Endothelial cell of umbilical vein (primary cell): ENCODE measurements around the gene UBFD1. TPM values are rescaled to one million over a fixed set of nuclear protein-coding genes. Genes with fewer than 3 reads are reported as not detected.

Experiments used
- BruUV-seq: library from RNA; stranded (reverse); fragments of 400-500 nt; replicated peaks from 2 replicates; lab custom pipeline; 2021; lab: Mats Ljungman, UMichigan
- CTCF ChIA-PET: fragments of 300-600, 350-600 bp; sonication (Branson Sonifier 250); formaldehyde crosslinking; loops from one replicate; lab custom pipeline; 2021; ENCODE audit warnings: antibody characterized with exemption, inconsistent platforms; lab: Charles Lee
- POLR2A ChIA-PET: fragments of 300-600, 350-600 bp; sonication (Branson Sonifier 250); formaldehyde crosslinking; loops from one replicate; lab custom pipeline; 2021; ENCODE audit warnings: antibody characterized with exemption, inconsistent platforms; lab: Charles Lee
- DNase-seq: peaks from one replicate; pipeline ENCODE4 v3.0.0-alpha.2; 2011; ENCODE audit warnings: low read depth, low spot score
- FAIRE-seq: peaks from 2 replicates; lab custom pipeline; 2011; peaks lifted over from hg19 to GRCh38; lab: Jason Lieb, UNC
- H2AFZ ChIP-seq: 2 replicates; pipeline ENCODE4 v1.6.0; 2012; ENCODE audit warnings: low read depth, low read length, control low read depth, inconsistent platforms
- H3K27ac ChIP-seq: 2 replicates; pipeline ENCODE4 v1.5.1; 2011; ENCODE audit warnings: low read depth, mild to moderate bottlenecking, control low read depth, low read length, moderate library complexity; ENCODE audit not compliant: insufficient read depth
- H3K27me3 ChIP-seq, 2 experiments: 2 replicates each; pipeline versions ENCODE4 v1.6.0 to v1.6.1; 2011; ENCODE audit warnings: low read length in 2 of 2, mixed read lengths in 1 of 2; ENCODE audit not compliant: control insufficient read depth in 2 of 2, insufficient read depth in 2 of 2
- H3K36me3 ChIP-seq, 2 experiments: 2 replicates in 1 of 2; 3 replicates in 1 of 2; pipeline ENCODE4 v1.5.1; 2011; ENCODE audit warnings: low read length in 2 of 2, mild to moderate bottlenecking in 1 of 2, moderate library complexity in 1 of 2; ENCODE audit not compliant: control insufficient read depth in 2 of 2, insufficient read depth in 2 of 2; ENCODE audit errors: extremely low read depth in 1 of 2
- H3K4me1 ChIP-seq: 3 replicates; pipeline ENCODE4 v1.5.1; 2011; ENCODE audit warnings: mild to moderate bottlenecking, low read length; ENCODE audit not compliant: control insufficient read depth, insufficient read depth; ENCODE audit errors: extremely low read depth
- H3K4me2 ChIP-seq: 2 replicates; pipeline ENCODE4 v1.6.1; 2011; ENCODE audit warnings: low read length, control low read depth, mixed read lengths; ENCODE audit not compliant: insufficient read depth
- H3K4me3 ChIP-seq, 3 experiments: fragments of 200-600 bp in 1 of 3; sonication (generic), shearing (Covaris generic) in 1 of 3; replicated peaks in 1 of 3; 2 replicates each; pipeline ENCODE4 v1.5.1; 2011 to 2016; ENCODE audit warnings: control low read depth in 3 of 3, low read length in 3 of 3, mild to moderate bottlenecking in 2 of 3, inconsistent platforms in 1 of 3, low read depth in 1 of 3, moderate library complexity in 1 of 3; ENCODE audit not compliant: insufficient read depth in 1 of 3
- H3K79me2 ChIP-seq: 2 replicates; pipeline ENCODE4 v1.6.0; 2012; ENCODE audit warnings: low read length, inconsistent platforms; ENCODE audit not compliant: control insufficient read depth, insufficient read depth
- H3K9ac ChIP-seq: replicated peaks from 2 replicates; pipeline ENCODE3; 2011; ENCODE audit warnings: low read length, control low read depth; ENCODE audit not compliant: insufficient read depth; ENCODE audit errors: extremely low read depth
- H3K9me1 ChIP-seq: replicated peaks from 3 replicates; pipeline ENCODE4 v1.6.0; 2011; ENCODE audit warnings: mild to moderate bottlenecking, low read length; ENCODE audit not compliant: control insufficient read depth, insufficient read depth; ENCODE audit errors: extremely low read depth
- H3K9me3 ChIP-seq: replicated peaks from 2 replicates; pipeline ENCODE4 v1.5.1; 2012; ENCODE audit warnings: low read length, inconsistent platforms; ENCODE audit not compliant: control insufficient read depth, insufficient read depth
- H4K20me1 ChIP-seq: replicated peaks from 2 replicates; pipeline ENCODE3; 2011; ENCODE audit warnings: mild to moderate bottlenecking, low read length; ENCODE audit not compliant: control insufficient read depth, insufficient read depth; ENCODE audit errors: extremely low read depth
- CTCF ChIP-seq, 2 donors: IDR thresholded peaks; 1 replicate in 1 of 2; 2 replicates in 1 of 2; pipeline ENCODE4 v1.5.1; 2011; ENCODE audit warnings: low read length in 2 of 2, mild to moderate bottlenecking in 2 of 2, moderate library complexity in 2 of 2, control low read depth in 1 of 2, inconsistent platforms in 1 of 2, low read depth in 1 of 2; ENCODE audit not compliant: insufficient read depth in 1 of 2; ENCODE audit errors: extremely low read depth in 1 of 2
- EZH2 ChIP-seq: IDR thresholded peaks from 2 replicates; pipeline ENCODE4 v1.6.1; 2012; ENCODE audit warnings: borderline replicate concordance, low read depth, mild to moderate bottlenecking, moderate library complexity, low read length, inconsistent platforms; ENCODE audit not compliant: severe bottlenecking
- GATA2 ChIP-seq: IDR thresholded peaks from 2 replicates; pipeline ENCODE4 v1.7.0; 2011; ENCODE audit warnings: low read depth, mild to moderate bottlenecking, moderate library complexity, mixed read lengths, low read length; ENCODE audit not compliant: insufficient read length, insufficient read depth
- MAX ChIP-seq: IDR thresholded peaks from 2 replicates; pipeline ENCODE4 v1.6.1; 2011; ENCODE audit not compliant: insufficient read depth, insufficient read length
- MYC ChIP-seq: IDR thresholded peaks from one replicate; pipeline ENCODE4 v1.6.1; 2011; ENCODE audit warnings: mild to moderate bottlenecking, low read depth, low read length
- POLR2A ChIP-seq: IDR thresholded peaks from 2 replicates; pipeline ENCODE4 v1.6.1; 2012; ENCODE audit warnings: low read depth, mild to moderate bottlenecking, control low read depth, low read length
- POLR2AphosphoS5 ChIP-seq: IDR thresholded peaks from 2 replicates; pipeline ENCODE4 v1.6.1; 2012; ENCODE audit warnings: low read depth, mild to moderate bottlenecking, control low read depth, low read length, moderate library complexity; ENCODE audit not compliant: insufficient read depth
- dilution Hi-C: fragments of 300-500 bp; cut with MboI; formaldehyde crosslinking; loops from one replicate; pipeline ENCODE4 v1.15.0; 2019; ENCODE audit warnings: low sequenced_read_pairs; ENCODE audit not compliant: extremely low pct_ligation_motif_present
- intact Hi-C: fragments of 100-400 bp; cut with micrococcal nuclease; formaldehyde crosslinking; loops from one replicate; pipeline ENCODE4 v1.10.0; 2022
- polyA plus RNA-seq, 4 experiments: library from polyadenylated mRNA; depleted of rRNA in 3 of 4; stranded (reverse) in 3 of 4; unstranded in 1 of 4; fragments of >200 nt; gene quantifications; 2 replicates each; pipeline versions ENCODE4 v1.2.1 to v1.2.3, GENCODE V29; 2011 to 2012; ENCODE audit warnings: missing spikeins in 1 of 4
- total RNA-seq: library from RNA; stranded (reverse); gene quantifications from 2 replicates; pipeline ENCODE4 v1.2.3, GENCODE V29; 2021

The UBFD1 gene
- total and polyA plus RNA-seq, 2 donors (not counting 3 experiments of a cell fraction or from before 2014, with no cell fraction given) = 50.0 to 69.9 TPM

- peak; percentile 40 for FAIRE-seq
- CTCF ChIA-PET = interaction anchor here (1.1 to 1.2 kb wide), 3 partner anchors 10 to 21 kb away, joined by 3 to 4 read pairs (median 3); partner anchors contain the start of genes NDUFAB1 and UBFD1
These were observed 20.7 kb downstream of the UBFD1 start for GRCh38 chr16:23578101-23578830.

More at GRCh38 chr16:23578101-23578830, 20.7 kb downstream of the UBFD1 start:
- Histone ChIP-seq H3K27ac (no peak overlapping the region), H2AFZ (no peak overlapping the region), H4K20me1 (no peaks in the 10 kb centered on the region), H3K4me2 (no peak overlapping the region), H3K9me1 (no peaks in the 10 kb centered on the region), H3K4me3 (no peak overlapping the region), H3K36me3 (peaks cover 2 to 16% of the 10 kb centered on the region in 2 experiments), H3K4me1 (peaks cover 2% of the 10 kb centered on the region), H3K9me3 (no peaks in the 10 kb centered on the region), H3K27me3 (no peaks in the 10 kb centered on the region), H3K79me2 (no peaks in the 10 kb centered on the region), H3K9ac (no peak overlapping the region)
- dilution Hi-C loops = no loop called here
- POLR2A ChIA-PET = no interaction called here
- no peak for TF ChIP-seq MYC
- no peak for TF ChIP-seq EZH2
- no peak for TF ChIP-seq GATA2
- no peak for TF ChIP-seq POLR2AphosphoS5
- no peak for TF ChIP-seq CTCF (IDR thresholded peaks at IDR 0.05; ENCODE audit: extremely low read depth in 1 of 2, insufficient read depth in 1 of 2, low read depth in 1 of 2, low read length in 2 of 2)
- no peak for TF ChIP-seq MAX
- no peak for TF ChIP-seq POLR2A
- BruUV-seq = no TSS peak
- intact Hi-C loops = no loop called here
- DNase-seq = peak; percentile 71
